SKM-1 (cell line): Measurements from ENCODE around the gene CDHR5.

Source experiments
- DNase-seq: peaks from one replicate; lab custom pipeline; 2025; ENCODE audit not compliant: unreplicated experiment; lab: John Stamatoyannopoulos, UW

Gene CDHR5

DNA sequence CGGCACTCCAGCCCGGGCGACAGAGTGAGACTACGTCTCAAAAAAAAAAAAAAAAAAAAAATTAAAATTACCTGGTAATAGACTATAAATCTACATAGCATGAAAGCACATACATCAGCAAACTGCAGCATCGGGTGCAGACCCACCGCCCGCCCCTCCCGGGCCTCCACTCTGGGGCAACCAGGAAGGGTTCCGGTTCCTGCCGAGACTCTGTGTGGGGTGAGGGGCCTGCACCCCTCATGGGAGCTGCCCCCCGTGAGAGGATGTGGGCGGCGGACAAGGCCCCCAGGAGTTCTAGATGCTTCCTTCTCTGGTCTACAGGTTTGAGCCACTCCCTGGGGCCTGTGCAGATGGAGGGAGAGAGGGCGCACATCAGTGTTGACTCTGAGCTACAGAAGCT is 21.5 kb upstream of the CDHR5 start:
- DNase-seq = no peak

DNA sequence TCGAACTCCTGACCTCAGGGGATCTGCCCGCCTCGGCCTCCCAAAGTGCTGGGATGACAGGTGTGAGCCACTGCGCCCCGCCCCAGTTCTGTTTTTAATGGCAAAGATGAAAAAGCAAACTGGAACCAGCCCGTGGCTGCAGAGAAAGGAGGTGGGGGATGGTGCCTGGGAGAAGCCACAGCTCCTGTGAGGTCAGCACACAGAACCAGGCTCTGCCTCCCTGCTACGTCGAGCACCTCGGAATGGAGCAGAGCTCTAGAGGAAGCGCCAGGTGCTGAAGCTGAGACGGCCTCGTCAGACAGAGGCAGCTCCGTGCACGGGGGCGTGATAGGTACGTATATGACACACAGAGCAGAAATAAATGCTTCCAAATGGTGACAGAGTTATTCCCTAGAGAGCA is 20.8 kb upstream of the CDHR5 start:
- no peak for DNase-seq

DNA sequence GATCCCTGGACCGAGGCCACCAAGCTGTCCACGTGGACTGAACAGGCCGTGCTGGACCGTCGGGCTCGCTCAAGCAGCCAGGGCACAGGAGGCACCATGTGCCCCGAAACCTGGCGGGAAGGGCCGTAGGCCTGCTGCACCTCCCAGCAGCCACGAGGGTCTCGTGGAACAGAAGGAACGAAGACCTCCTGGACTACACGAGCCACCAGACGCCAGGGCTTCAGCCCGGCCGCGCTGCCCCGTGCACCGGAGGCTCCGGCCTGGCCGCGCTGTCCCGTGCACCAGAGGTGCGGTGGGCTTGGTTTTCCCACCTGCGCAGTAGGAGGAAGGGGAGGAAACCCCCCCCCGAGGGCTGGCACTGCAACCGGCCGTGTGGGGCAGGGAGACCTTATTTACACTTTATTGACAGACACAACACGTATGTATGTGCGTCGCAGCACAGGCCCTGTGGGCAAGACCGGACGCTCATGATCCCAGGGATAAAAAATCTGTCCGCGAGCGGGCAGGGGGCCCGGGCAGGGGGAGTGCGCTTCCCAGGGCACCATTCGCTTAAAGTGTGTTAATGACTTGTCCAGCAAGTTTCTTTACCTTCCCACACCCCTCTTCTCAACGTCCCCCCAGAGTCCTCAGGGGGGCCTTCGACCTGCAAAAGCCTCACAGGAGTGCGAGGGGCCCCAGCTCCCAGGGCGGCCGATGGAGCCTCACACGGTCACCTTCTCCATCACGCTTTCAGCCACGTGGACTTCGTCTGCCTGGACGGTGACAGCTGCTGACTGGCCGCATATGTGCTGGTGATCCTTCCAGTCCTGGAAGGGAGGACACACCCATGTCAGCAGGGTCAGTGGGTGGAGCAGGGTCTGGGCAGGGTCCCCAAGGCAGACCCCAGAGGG is 19.3 kb upstream of the CDHR5 start:
- no peak for DNase-seq

DNA sequence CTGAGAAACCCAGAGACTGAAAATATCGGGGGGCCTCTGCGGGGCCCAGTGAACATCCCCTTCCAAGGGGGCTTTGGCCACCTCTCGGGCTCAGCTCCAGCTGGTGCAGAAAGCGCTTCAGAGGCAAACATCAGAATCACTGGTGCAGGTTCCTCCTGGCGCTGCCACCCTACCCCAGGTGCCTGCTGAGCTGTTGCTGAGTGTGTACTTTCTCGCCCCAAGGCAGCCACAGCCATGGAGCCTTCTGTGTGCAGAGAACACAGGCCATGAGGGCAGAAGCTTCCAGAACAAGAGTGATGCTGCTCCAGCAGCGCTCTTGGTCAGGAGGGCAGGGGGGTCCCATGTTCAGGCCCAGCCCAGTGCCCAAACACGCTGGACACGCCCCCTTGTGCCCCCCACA is 18.6 kb upstream of the CDHR5 start:
- no peak for DNase-seq

DNA sequence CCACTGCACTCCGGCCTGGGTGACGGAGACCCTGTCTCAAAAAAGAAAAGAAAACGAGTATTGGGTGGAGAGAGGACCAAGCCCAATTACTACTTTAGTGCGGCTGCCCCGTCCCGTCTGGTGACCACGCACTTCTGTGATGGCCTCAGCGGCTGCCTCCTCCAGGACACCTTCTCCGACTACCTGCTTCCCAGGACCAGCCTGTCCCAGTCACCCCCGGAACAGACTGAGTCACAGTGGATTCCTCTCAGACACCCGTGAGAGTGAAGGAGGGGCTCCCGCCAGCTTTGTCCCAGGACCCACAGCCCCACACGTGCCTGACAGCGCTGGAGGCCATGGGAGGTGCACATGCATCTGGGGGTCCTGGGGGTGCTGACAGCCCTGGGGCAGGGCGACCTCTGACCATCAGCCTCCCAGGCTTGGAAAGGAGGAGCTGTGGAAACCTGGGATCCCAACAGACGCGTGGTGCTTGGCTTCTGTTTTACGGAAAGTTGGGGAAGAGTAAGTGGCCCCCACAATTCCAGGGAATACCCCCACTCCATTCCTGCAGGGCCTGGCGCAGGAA is 17.1 kb upstream of the CDHR5 start:
- no peak for DNase-seq

DNA sequence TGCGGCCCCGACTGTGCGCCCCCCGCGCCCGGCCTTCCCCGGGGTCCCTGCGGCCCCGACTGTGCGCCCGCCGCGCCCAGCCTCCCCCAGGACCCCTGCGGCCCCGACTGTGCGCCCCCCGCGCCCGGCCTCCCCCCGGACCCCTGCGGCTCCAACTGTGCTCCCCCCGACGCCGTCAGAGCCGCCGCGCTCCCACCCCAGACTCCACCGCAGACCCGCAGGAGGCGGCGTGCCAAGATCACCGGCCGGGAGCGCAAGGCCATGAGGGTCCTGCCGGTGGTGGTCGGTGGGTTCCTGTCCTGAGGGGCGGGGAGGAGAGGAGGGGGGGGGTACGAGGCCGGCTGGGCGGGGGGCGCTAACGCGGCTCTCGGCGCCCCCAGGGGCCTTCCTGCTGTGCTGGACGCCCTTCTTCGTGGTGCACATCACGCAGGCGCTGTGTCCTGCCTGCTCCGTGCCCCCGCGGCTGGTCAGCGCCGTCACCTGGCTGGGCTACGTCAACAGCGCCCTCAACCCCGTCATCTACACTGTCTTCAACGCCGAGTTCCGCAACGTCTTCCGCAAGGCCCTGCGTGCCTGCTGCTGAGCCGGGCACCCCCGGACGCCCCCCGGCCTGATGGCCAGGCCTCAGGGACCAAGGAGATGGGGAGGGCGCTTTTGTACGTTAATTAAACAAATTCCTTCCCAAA is 15.4 kb upstream of the CDHR5 start:
- DNase-seq = no peak

DNA sequence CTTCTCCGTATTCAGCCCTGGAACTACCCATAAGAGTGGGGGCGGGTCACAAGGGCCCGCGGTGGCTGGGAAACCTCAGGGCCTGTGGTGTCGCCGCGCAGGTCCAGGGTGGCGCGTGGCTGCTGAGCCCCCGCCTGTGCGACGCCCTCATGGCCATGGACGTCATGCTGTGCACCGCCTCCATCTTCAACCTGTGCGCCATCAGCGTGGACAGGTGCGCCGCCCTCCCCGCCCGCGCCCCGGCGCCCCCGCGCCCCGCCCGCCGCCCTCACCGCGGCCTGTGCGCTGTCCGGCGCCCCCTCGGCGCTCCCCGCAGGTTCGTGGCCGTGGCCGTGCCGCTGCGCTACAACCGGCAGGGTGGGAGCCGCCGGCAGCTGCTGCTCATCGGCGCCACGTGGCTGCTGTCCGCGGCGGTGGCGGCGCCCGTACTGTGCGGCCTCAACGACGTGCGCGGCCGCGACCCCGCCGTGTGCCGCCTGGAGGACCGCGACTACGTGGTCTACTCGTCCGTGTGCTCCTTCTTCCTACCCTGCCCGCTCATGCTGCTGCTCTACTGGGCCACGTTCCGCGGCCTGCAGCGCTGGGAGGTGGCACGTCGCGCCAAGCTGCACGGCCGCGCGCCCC is 14.7 kb upstream of the CDHR5 start:
- DNase-seq = no peak

DNA sequence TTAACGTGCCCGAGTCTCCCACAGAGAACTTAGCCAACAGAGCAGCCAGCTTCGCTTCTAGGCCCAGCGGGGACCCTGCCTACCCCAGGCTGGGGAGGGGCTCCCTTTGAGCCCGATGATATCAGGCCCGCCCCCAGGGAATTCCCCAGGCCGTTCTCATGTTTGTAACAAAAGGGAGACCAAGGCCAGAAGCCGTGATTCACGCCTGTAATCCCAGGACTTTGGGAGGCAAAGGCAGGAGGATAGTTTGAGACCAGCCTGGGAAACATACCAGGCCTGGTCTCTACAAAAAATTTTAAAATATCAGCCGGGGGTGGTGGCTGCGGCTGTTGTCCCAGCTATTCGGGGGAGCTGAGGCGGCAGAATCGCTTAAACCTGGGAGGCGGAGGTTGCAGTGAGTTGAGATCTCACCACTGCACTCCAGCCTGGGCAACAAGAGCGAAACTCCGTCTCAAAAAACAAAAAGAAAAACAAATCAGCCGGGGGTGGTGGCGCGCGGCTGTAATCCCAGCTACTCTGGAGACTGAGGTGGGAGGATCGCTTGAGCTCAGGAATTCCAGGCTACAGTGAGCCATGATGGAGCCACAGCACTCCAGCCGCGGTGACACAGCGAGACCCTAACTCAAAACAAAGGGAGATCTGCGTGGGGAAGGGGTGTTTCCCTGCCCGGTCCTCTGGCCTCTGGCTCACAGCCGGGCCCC is 14.0 kb upstream of the CDHR5 start:
- no peak for DNase-seq

DNA sequence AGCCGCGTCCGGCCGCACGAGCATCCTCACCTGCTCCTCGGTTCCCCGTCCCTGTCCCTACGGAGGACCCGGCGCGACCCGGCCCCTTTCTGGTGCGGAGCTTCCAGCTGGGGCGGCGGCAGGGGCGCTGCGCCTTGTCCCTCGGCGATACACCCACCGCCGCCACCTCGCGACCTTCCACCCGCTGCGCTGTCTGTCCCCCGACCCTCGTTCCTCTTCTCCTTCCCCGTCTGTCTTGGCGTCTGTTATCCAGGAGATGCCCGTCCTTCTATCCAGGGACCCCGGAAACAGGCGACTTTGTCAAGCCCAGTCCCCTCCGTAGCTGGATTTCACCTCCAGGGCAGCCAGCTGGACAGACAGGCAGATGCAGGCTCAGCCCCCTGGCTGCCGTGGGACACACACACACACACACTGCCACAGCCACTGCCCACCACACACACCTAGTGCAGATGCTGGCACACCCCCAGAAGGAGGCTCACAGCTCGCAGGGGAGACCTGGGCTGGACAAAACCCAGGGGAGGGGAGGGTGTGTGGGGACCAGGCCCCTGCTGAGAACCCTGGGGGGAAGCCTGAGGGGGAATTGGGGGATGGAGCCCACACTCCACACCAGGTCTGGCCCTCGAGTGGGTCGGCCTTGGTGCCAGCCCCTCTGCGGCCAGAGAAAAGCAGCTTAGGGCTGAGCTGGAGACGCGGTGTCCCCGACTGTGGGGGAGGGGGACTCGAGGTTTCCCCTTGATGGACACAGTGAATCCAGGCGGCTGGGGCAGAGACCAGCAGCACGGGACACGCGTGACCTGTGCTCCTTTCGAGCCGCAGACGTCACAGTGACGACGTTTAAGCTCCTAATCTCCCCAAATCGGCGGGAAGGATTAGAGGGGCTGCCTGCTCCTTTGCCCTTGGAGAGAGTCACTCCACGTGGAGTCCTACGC is 13.1 kb upstream of the CDHR5 start:
- no peak for DNase-seq

DNA sequence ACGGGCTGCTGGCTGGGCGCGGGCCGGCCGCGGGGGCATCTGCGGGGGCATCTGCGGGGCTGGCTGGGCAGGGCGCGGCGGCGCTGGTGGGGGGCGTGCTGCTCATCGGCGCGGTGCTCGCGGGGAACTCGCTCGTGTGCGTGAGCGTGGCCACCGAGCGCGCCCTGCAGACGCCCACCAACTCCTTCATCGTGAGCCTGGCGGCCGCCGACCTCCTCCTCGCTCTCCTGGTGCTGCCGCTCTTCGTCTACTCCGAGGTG is 12.5 kb upstream of the CDHR5 start:
- DNase-seq = no peak

DNA sequence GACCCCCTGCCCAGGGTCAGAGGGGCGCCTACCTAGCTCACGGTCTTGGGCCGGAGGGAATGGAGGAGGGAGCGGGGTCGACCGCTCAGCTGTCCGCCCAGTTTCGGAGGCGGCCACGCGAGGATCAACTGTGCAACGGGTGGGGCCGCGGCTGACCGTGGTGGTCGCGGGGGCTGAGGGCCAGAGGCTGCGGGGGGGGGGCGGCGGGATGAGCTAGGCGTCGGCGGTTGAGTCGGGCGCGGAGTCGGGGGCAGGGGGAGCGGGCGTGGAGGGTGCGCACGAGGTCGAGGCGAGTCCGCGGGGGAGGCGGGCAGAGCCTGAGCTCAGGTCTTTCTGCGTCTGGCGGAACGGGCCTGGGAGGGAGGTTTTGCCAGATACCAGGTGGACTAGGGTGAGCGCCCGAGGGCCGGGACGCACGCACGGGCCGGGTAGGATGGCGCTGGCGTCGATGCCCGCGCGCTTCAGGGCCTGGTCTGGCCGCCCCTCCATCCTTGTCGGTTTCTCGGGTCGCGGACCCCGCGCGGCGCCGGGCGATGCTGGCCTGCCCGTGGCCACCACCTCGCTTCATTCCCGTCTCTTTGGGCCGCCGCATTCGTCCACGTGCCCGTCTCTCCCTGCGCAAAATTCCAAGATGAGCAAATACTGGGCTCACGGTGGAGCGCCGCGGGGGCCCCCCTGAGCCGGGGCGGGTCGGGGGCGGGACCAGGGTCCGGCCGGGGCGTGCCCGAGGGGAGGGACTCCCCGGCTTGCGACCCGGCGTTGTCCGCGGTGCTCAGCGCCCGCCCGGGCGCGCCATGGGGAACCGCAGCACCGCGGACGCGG is 12.0 kb upstream of the CDHR5 start, which contains the start of gene DRD4:
DRD4 (plus strand) TSS at position 759 of the 822 bp plus-strand sequence; CDS start at position 795, 36 bp downstream.
- no peak for DNase-seq

DNA sequence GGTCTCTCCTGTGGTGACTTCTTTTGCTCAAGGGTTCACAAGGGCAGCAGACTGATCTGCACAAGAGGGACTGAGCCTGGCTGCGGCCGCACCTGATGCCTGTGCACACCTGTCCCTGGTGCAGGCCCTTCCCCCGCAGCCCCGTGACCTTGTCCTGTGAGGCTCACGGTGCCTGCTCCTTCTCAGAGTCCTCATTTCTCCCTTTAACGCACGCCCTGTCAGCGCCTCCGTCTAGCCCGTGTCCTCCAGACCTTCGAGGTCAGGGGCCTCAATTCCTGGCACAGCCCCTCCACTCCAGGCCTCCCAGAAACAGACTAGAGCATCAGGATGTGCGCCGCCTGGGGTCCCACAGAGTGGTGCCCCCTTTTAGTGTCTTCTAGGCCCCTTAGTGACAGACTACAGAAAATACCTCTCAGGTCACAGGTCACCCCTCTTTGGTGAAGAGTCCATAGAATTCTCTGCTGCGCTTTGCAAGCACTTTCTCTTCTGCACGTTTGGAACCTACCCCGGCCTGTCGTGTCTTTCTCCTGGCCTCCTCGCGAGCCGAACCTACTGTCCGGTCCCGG is 11.3 kb upstream of the CDHR5 start:
- DNase-seq = no peak

DNA sequence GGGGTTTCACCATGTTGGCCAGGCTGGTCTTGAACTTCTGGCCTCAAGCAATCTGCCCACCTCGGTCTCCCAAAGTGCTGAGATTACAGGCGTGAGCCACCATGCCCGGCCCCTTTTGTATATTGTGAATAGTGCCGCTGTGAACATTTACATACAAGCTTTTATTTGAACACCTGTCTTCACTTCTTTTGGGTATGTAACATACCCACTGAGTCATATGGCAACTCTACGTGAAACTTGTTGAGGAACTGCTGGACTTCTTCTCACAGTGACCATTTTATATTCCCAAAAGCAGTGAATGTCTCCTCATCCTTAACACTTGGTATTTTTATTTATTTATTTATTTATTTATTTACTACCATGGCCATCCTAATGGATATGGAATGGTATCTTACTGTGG is 6.1 kb upstream of the CDHR5 start:
- DNase-seq = no peak

DNA sequence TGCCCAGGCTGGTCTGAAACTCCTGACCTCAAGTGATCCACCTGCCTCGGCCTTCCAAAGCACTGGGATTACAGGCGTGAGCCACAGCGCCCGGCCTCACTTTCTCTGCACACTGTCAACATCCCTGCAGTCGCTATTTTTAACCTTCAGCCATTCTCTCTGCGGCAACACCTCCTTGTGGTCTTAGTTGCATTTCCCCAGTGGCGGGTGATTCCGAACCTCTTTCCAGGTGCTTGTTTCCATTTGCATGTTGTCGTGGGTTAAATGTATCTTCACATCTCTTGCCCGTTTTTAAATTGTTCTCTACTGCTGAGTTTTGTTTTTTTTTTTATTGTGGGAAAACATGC is 4.5 kb upstream of the CDHR5 start:
- no peak for DNase-seq

DNA sequence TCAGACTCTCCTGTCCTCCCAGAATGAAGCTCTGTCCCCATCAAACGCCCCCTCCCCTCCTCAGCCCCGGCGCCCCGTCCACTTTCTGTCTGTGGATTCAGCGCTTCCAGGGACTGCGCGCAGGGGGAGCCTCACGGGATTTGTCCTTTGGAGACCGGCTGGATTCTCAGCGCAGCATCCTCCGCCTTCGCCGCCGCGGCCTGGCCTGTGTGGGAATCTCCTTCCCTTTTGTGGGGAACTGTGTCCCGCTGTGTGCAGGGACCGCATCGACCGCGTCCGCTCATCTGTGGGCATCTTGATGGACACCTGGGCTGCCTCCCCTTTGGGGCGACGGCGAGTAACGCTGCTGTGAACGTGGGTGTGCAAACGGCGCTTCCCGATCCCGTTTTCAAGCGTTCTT is 3.3 kb upstream of the CDHR5 start:
- DNase-seq = no peak

DNA sequence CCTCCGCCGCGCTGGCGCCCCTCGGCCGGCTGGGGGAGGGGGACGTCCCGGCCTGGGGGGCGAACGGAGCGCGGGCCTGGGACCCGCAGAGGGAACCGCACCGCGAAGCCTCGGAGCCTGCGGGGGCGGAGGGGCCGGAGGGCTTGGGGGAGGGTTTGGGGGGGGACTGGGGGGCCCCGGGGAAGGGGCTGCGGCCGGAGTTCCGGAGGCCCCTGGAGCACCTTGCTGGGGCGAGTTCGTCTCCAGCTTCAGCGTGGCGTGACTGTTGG is 2.5 kb upstream of the CDHR5 start:
- DNase-seq = no peak

DNA sequence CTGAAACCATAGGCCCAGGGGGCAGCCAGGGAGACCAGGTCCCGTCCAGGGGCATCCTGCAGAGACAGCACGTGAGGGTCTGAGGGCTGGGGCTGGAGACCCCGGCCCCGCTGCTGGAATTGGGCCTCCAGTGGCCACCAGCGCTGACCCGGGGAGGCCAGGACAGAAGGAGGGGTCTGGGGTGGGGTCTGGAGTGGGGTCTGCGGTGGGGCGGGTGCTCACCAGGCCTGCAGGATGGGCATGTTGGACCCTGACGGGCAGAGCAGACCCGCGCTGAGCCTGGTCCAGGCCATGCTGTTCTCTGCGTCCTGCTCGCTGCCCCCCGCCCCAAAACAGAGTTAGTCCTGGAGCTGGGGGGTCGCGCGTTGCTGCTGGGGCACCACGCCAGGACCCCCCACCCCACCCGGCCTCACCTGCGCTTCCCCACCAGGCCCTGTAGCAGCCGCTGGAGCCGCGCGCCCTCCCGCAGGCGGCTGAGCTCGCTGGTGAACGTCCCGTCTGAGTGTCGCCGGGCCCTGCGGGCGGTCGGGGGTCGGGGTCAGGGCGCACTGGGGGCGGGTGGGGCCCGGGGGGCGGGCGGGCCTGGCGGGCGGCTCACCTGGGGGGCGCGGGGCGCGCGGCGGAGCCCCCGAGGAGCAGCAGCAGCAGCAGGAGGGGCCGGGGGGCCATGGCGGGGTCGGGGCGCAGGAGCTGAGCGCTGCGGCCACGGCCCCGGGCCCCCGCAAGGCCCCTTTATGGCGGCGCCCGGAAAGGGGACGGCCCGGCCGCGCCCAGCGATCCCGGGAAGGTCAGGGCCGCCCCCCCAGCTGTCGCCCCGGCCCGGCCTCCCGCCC is 1.9 kb upstream of the CDHR5 start, which contains the start of gene SCT:
SCT (minus strand) TSS at position 707 of the 833 bp plus-strand sequence; CDS start at position 669, 38 bp downstream.
- DNase-seq = no peak

DNA sequence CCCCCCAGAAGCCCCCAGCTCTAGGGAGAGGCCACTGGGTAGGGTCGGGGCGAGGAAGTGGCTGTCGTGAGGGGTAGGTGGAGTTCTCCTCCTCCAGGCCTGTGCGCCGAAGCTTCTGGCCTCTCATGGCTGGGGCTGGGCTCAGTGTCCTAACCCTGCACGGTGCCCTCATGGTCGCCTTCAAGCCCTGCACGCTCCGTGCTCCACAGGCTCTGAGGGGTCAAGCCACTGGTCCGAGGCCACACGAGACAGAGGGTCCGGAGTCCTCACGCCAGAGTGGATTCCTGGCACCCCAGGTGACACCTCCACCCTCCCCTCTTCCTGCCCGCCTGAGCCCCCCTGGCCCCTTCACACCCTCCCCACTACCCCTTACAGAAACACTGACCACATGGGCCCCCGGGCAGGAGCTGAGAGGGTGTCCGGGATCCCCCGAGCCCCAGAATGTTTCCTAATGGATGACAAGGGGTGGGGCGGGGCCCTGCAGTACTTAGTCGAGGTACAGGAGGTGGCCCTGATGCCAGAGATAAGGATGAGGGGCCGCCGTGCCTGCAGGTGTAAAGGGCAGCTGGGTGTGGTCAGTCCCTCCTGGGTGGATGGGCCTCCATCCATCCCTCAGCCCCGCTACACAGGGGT is 997 bp upstream of the CDHR5 start:
- no peak for DNase-seq
